Measurements from ENCODE around the gene LRMDA.
A peak's percentile ranks its signal among the peaks of the same experiment; 100 is the strongest.

LRMDA gene

DNA sequence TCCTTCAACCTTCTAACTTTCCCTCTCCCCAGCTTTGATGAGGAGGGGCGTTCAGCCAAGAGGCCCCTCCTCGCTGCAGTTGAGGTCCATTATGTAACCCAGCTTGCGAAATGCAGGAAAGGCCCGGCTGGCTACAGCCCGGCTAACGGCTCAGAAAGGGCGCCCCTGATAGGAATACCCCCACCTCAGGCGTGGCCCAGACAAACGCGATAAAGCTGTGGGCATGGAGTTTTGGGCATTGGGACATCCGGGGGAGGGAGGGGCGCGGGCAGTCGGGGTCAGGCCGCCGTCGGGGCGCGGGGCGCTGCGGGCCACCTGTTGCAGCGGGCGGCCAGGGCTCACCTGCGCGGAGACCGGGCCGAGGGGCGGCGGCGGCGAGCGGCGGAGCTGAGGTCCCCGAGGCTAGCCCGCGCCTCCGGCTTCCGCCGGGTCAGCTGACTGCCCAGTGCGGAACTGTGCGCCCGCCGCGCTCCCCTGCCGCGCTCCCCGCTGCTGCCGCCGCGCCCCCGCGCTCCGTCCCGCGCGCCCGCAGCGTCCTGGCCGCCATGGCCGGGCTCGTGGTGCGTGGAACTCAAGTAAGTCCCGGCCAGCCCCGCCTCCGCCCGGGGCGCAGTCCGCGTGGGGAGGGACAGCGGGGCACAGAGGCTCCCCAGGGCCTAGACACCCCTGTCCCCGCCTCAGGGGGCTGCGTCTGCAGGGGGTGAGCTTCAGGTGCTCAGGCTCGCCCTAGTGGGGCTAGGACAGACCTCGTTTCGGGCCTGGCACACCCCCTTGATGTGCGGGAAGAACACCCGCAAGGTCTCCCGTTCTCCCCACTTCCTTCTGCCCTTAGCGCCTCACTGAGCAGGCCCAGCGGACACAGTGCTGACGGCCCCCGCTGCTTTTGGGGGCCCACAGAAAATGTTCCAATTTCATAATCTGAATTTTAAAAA lies at the start of gene LRMDA:
TSS of gene LRMDA (plus strand) at position 445 of the 932 bp plus-strand sequence.
- ChIA-PET CTCF (interaction anchor here (1.2 to 1.3 kb wide), 2 partner anchors 11 to 15 kb away, joined by 3 to 5 read pairs; no protein-coding TSS in a partner anchor), POLR2A (no interaction called here)
- peak; percentile 34 for DNase-seq (ENCODE audit: extremely low spot score)
- TF ChIP-seq, protein P1, sequence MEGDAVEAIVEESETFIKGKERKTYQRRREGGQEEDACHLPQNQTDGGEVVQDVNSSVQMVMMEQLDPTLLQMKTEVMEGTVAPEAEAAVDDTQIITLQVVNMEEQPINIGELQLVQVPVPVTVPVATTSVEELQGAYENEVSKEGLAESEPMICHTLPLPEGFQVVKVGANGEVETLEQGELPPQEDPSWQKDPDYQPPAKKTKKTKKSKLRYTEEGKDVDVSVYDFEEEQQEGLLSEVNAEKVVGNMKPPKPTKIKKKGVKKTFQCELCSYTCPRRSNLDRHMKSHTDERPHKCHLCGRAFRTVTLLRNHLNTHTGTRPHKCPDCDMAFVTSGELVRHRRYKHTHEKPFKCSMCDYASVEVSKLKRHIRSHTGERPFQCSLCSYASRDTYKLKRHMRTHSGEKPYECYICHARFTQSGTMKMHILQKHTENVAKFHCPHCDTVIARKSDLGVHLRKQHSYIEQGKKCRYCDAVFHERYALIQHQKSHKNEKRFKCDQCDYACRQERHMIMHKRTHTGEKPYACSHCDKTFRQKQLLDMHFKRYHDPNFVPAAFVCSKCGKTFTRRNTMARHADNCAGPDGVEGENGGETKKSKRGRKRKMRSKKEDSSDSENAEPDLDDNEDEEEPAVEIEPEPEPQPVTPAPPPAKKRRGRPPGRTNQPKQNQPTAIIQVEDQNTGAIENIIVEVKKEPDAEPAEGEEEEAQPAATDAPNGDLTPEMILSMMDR (IDR thresholded peaks at IDR 0.05; ENCODE audit: control extremely low read depth, extremely low read depth, low read depth, missing control alignments) = no peak

DNA sequence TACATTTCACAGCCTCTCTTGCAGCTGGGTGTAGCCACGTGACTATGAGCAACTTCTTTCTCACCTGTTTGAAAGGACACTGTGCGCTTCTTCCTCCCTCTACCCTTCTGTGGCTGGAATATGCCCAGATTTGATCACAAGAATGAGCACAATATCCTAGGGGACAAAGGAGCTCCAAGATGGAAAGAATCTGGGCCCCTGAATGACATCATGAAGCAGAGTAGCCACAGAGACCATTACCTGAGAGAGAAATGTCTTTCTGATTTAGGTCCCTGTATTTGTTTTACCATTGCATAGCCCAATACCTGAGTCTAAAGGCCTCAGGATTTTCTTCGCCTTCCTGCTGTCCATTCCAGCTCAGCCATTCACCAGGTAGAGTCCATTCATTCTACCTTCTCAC lies 45.3 kb upstream of the LRMDA start:
- CTCF ChIA-PET = interaction anchor here (1.7 kb wide), 1 partner anchor 10 kb away, joined by 4 read pairs; no protein-coding TSS in a partner anchor
- no peak for DNase-seq (ENCODE audit: extremely low spot score)
- POLR2A ChIA-PET = no interaction called here
- TF ChIP-seq, protein P1 (IDR thresholded peaks at IDR 0.05; ENCODE audit: control extremely low read depth, extremely low read depth, low read depth, missing control alignments) = no peak

DNA sequence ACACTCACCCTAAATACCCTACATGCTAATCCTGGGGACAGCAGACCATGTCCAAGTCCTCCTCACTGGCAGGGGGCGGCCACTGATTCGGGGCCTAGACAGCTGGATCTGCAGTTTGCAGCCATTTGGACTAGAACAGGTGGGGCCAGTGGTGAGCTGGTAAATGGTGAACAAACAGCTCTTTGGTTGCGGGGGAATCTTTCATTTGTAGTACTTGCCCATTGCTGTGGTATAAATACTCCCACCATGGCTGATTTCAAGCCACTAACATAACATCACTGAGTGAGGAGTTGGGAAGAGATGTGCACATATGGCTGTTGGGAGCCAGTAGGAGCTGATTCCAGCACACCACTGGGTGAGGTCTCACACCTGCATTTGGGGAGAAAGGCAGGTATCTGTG lies 43.3 kb upstream of the LRMDA start:
- CTCF ChIA-PET = interaction anchor here (1.3 kb wide), 1 partner anchor 22 kb away, joined by 3 read pairs; no protein-coding TSS in a partner anchor
- TF ChIP-seq, protein P1 (IDR thresholded peaks at IDR 0.05; ENCODE audit: control extremely low read depth, extremely low read depth, low read depth, missing control alignments) = no peak
- POLR2A ChIA-PET = no interaction called here
- no peak for DNase-seq (ENCODE audit: extremely low spot score)

- TF ChIP-seq, protein P1 (IDR thresholded peaks at IDR 0.05; ENCODE audit: control extremely low read depth, extremely low read depth, low read depth, missing control alignments) = no peak
- POLR2A ChIA-PET = no interaction called here
- no peak for DNase-seq (ENCODE audit: extremely low spot score)
- CTCF ChIA-PET = no interaction called here
Measured at GRCh38 chr10:75390178-75390577, 41.2 kb upstream of the LRMDA start.

DNA sequence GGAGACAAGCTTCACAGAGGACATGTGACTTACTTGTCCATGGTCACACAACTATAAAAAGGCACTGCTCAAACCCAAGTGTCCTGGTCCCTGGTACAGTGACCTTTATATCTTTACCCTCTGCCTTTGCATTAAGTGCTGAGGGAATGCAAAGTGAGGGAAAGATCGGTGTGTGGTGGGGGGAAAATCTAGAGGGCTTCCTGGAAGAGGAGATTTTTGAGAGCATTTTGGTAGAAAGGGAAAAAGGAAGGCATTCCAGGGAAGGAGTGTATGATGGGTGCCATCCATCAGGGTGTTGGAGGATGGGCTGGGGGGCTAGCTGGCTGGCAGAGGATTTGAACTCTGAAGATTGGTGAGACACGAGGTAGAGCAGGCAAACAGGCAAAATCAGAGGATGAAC lies 39.2 kb upstream of the LRMDA start:
- ChIA-PET POLR2A (no interaction called here), CTCF (no interaction called here)
- no peak for DNase-seq (ENCODE audit: extremely low spot score)
- TF ChIP-seq, protein P1 (IDR thresholded peaks at IDR 0.05; ENCODE audit: control extremely low read depth, extremely low read depth, low read depth, missing control alignments) = no peak

DNA sequence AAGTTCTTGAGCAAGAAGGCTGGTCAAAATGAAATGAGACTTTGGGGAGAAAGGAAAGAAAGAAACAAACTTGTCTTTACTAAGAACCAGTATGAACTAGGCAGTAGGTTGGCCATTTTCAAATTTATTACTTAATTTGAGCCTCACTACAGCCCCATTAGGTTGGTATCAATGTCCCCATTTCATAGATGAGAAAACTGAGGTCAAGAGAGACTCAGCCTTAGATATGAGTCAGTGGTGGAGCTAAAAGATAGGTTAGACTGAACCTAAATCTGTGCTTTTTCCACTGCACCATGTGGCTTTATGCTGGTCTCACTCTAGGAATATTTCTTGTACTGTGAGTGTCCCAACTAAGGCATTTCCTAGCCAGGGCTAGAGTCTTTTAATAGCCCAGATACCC lies 38.7 kb upstream of the LRMDA start:
- no peak for DNase-seq (ENCODE audit: extremely low spot score)
- ChIA-PET CTCF (no interaction called here), POLR2A (no interaction called here)
- TF ChIP-seq, protein P1 (IDR thresholded peaks at IDR 0.05; ENCODE audit: control extremely low read depth, extremely low read depth, low read depth, missing control alignments) = no peak

All from GM10248 (cell line).